PC-9 (cell line): ENCODE results near the gene ASPN. TPM values are rescaled to one million over a fixed set of nuclear protein-coding genes. Genes with fewer than 3 reads are reported as not detected.
A peak's percentile ranks its signal among the peaks of the same experiment; 100 is the strongest.

Experiments used
- BruUV-seq: library from RNA; stranded (reverse); fragments of 400-500 nt; replicated peaks from 2 replicates; lab custom pipeline; 2021; lab: Mats Ljungman, UMichigan
- CTCF ChIA-PET: fragments of 300-600 bp; sonication (Branson Sonifier 250); formaldehyde crosslinking; loops from one replicate; lab custom pipeline; 2022; ENCODE audit warnings: antibody characterized with exemption; lab: Charles Lee
- POLR2A ChIA-PET: fragments of 300-600 bp; sonication (Branson Sonifier 250); formaldehyde crosslinking; loops from one replicate; lab custom pipeline; 2022; ENCODE audit warnings: antibody characterized with exemption; ENCODE audit not compliant: unreplicated experiment; lab: Charles Lee
- DNase-seq, 2 experiments: peaks; one replicate each; pipeline versions ENCODE4 v3.0.0 to v3.0.0-alpha.2; 2015 to 2022; ENCODE audit warnings: mixed read lengths in 1 of 2
- H2AFZ ChIP-seq: fragments of 200-600 bp; sonication (generic); 2 replicates; pipeline ENCODE4 v1.8.1; 2017; ENCODE audit warnings: antibody characterized with exemption
- H3F3A ChIP-seq: fragments of 200-600 bp; sonication (generic); 2 replicates; pipeline ENCODE4 v1.8.1; 2017; ENCODE audit warnings: antibody characterized with exemption, mild to moderate bottlenecking, low read depth; ENCODE audit not compliant: insufficient read depth
- H3K27ac ChIP-seq: fragments of 200-600 bp; sonication (generic); 2 replicates; pipeline ENCODE4 v1.6.1; 2016; ENCODE audit warnings: mixed run types
- H3K27me3 ChIP-seq: fragments of 200-600 bp; sonication (generic); 2 replicates; pipeline ENCODE4 v1.6.1; 2016; ENCODE audit warnings: low read depth, mixed run types; ENCODE audit not compliant: insufficient read depth
- H3K36me3 ChIP-seq: fragments of 200-600 bp; sonication (generic); 2 replicates; pipeline ENCODE4 v1.6.1; 2016; ENCODE audit warnings: low read depth, mixed run types
- H3K4me1 ChIP-seq: fragments of 200-600 bp; sonication (generic); replicated peaks from 2 replicates; pipeline ENCODE4 v1.6.1; 2016; ENCODE audit warnings: mixed run types; ENCODE audit not compliant: insufficient read depth
- H3K4me2 ChIP-seq: fragments of 200-600 bp; sonication (generic); 2 replicates; pipeline ENCODE4 v1.6.1; 2017; ENCODE audit warnings: mixed run types
- H3K4me3 ChIP-seq: fragments of 200-600 bp; sonication (generic); 2 replicates; pipeline ENCODE4 v1.6.1; 2016; ENCODE audit warnings: mixed run types
- H3K79me2 ChIP-seq: fragments of 200-600 bp; sonication (generic); 2 replicates; pipeline ENCODE4 v1.6.1; 2017; ENCODE audit warnings: low read depth, mixed run types
- H3K9me2 ChIP-seq: fragments of 200-600 bp; sonication (generic); 2 replicates; pipeline ENCODE4 v1.8.1; 2017; ENCODE audit warnings: mild to moderate bottlenecking; ENCODE audit not compliant: insufficient read depth
- H3K9me3 ChIP-seq: fragments of 200-600 bp; sonication (generic); 2 replicates; pipeline ENCODE4 v1.8.1; 2016; ENCODE audit warnings: low read depth; ENCODE audit not compliant: insufficient read depth
- H4K20me1 ChIP-seq: fragments of 200-600 bp; sonication (generic); 2 replicates; pipeline ENCODE4 v1.8.1; 2017; ENCODE audit not compliant: insufficient read depth
- CTCF ChIP-seq: fragments of 200-600 bp; sonication (generic); conservative IDR thresholded peaks from 2 replicates; pipeline ENCODE4 v1.6.1; 2017; ENCODE audit warnings: mixed run types, antibody characterized with exemption, mild to moderate bottlenecking, moderate library complexity
- EZH2 ChIP-seq: fragments of 200-600 bp; sonication (generic); IDR thresholded peaks from 2 replicates; pipeline ENCODE4 v1.8.0; 2017; ENCODE audit warnings: antibody characterized with exemption, low read depth
- intact Hi-C: fragments of 100-400 bp; cut with micrococcal nuclease; formaldehyde crosslinking; loops from one replicate; pipeline ENCODE4 v1.10.0; 2022; ENCODE audit not compliant: unreplicated experiment
- total RNA-seq: library from RNA; stranded (reverse); gene quantifications from 2 replicates; pipeline ENCODE4 v1.2.3, GENCODE V29; 2021

Gene ASPN
- total RNA-seq, 1 experiment from 2014 or later: not detected

- Histone ChIP-seq H3K27me3 (no peaks in the 10 kb centered on the region), H3K4me3 (no peak overlapping the region), H3K27ac (peak overlapping the region; percentile 56), H3K36me3 (no peaks in the 10 kb centered on the region), H3K9me3 (no peaks in the 10 kb centered on the region), H3F3A (no peaks in the 10 kb centered on the region), H3K4me1 (peaks cover 28% of the 10 kb centered on the region), H2AFZ (peak overlapping the region; percentile 7; the same call in 1 of the 2 replicates), H3K9me2 (no peaks in the 10 kb centered on the region), H3K79me2 (no peaks in the 10 kb centered on the region), H3K4me2 (peak overlapping the region; percentile 30), H4K20me1 (no peaks in the 10 kb centered on the region)
- peak in 1 of 2 experiments; percentile 71 for DNase-seq
- ChIA-PET CTCF (no interaction called here), POLR2A (interaction anchor here (0.6 kb wide), 2 partner anchors 96 to 186 kb away, joined by 4 to 7 read pairs; no protein-coding TSS in a partner anchor)
- no TSS peak for BruUV-seq
- no peak for TF ChIP-seq EZH2
- no peak for TF ChIP-seq CTCF
- intact Hi-C loops: loop anchor here (2.0 kb wide), 1 partner anchor 26 kb away; no protein-coding TSS in a partner anchor
Observed at GRCh38 chr9:92480986-92481633, 1.2 kb downstream of the ASPN start.

GRCh38 chr9:92480291-92480771, 2.0 kb downstream of the ASPN start:
- H4K20me1 ChIP-seq: no peaks in the 10 kb centered on the region
- H3K79me2 ChIP-seq: no peaks in the 10 kb centered on the region
- no peak overlapping the region for H3K4me2 ChIP-seq
- POLR2A ChIA-PET: interaction anchor here (0.6 kb wide), 1 partner anchor 185 kb away, joined by 4 read pairs; no protein-coding TSS in a partner anchor
- H3F3A ChIP-seq: no peaks in the 10 kb centered on the region
- no peaks in the 10 kb centered on the region for H3K9me2 ChIP-seq
- H3K36me3 ChIP-seq: no peaks in the 10 kb centered on the region
- peak overlapping the region; percentile 18; the same call in 1 of the 2 replicates for H2AFZ ChIP-seq
- CTCF ChIA-PET: no interaction called here
- intact Hi-C loops: loop anchor here (2.0 kb wide), 1 partner anchor 26 kb away; no protein-coding TSS in a partner anchor
- H3K9me3 ChIP-seq: no peaks in the 10 kb centered on the region
- peaks cover 28% of the 10 kb centered on the region for H3K4me1 ChIP-seq
- H3K27me3 ChIP-seq: no peaks in the 10 kb centered on the region
- no peak for TF ChIP-seq EZH2
- TF ChIP-seq CTCF: no peak
- no peak for DNase-seq
- H3K4me3 ChIP-seq: no peak overlapping the region
- BruUV-seq: no TSS peak
- H3K27ac ChIP-seq: peak overlapping the region; percentile 56

GRCh38 chr9:92479346-92479745, 3.0 kb downstream of the ASPN start:
- no peak for DNase-seq
- intact Hi-C loops: no loop called here
- TF ChIP-seq CTCF (no peak), EZH2 (no peak)
- no peaks in the 10 kb centered on the region for H3K9me2 ChIP-seq
- no peak overlapping the region for H2AFZ ChIP-seq
- no peaks in the 10 kb centered on the region for H4K20me1 ChIP-seq
- ChIA-PET CTCF (no interaction called here), POLR2A (no interaction called here)
- peaks cover 28% of the 10 kb centered on the region for H3K4me1 ChIP-seq
- no peak overlapping the region for H3K27ac ChIP-seq
- no TSS peak for BruUV-seq
- H3K27me3 ChIP-seq: no peaks in the 10 kb centered on the region
- H3K9me3 ChIP-seq: no peaks in the 10 kb centered on the region
- no peaks in the 10 kb centered on the region for H3F3A ChIP-seq
- H3K36me3 ChIP-seq: no peaks in the 10 kb centered on the region
- H3K4me2 ChIP-seq: no peak overlapping the region
- no peaks in the 10 kb centered on the region for H3K79me2 ChIP-seq
- no peak overlapping the region for H3K4me3 ChIP-seq
